B cell (primary cell): ENCODE data around the gene RORC.

Source experiments
- CTCF ChIP-seq: fragments of 200-600 bp; IDR thresholded peaks from one replicate; pipeline ENCODE4 v1.8.0; 2022; ENCODE audit warnings: antibody characterized with exemption, mild to moderate bottlenecking
- EZH2 ChIP-seq: IDR thresholded peaks from 2 replicates; pipeline ENCODE4 v1.6.1; 2012; ENCODE audit warnings: borderline replicate concordance, low read depth, mild to moderate bottlenecking, moderate library complexity, low read length; ENCODE audit not compliant: insufficient read depth, poor library complexity, severe bottlenecking

GRCh38 chr1:151853411-151853943 is 21.9 kb upstream of the RORC start, which contains the start of gene THEM5:
- no peak for TF ChIP-seq CTCF
- no peak for TF ChIP-seq EZH2
